H1 (cell line): ENCODE results near the gene DDX11.

ENCODE experiments used
- EP300 ChIP-seq, 2 experiments: IDR thresholded peaks; 1 replicate in 1 of 2; 2 replicates in 1 of 2; pipeline ENCODE4 v1.6.1; 2011 to 2012; ENCODE audit warnings: low read depth in 2 of 2, low read length in 2 of 2, mild to moderate bottlenecking in 2 of 2, borderline replicate concordance in 1 of 2, inconsistent platforms in 1 of 2, moderate library complexity in 1 of 2
- RXRA ChIP-seq: IDR thresholded peaks from 2 replicates; pipeline ENCODE4 v1.6.1; 2011; ENCODE audit warnings: low read depth, mild to moderate bottlenecking, low read length, moderate library complexity; ENCODE audit not compliant: insufficient read depth
- SIX5 ChIP-seq: IDR thresholded peaks from 2 replicates; pipeline ENCODE4 v1.6.1; 2011; ENCODE audit warnings: mild to moderate bottlenecking, low read depth, low read length
- TF ChIP-seq, protein P1 (sequence below): IDR thresholded peaks from 2 replicates; pipeline ENCODE4 v1.6.1; 2011; ENCODE audit warnings: low read length, improper control_type of control experiment

DNA sequence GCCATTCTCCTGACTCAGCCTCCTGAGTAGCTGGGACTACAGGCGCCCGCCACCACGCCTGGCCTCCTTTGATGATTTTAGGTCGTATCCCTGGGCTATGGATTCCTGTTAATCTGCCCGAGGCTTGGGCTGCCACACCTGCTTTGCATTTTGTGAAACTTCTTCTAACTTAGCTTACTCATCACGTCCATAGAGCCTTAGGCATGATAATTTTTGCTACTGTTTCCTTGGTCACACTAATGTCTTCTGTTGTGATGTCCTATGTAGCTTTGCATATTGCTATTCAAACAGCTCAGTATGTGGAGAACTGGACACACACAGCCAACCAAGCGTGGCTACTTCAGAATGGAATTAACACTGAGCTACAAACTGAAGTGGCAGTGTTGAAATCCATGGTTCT is 47.5 kb upstream of the DDX11 start:
- TF ChIP-seq RXRA (no peak), SIX5 (no peak), EP300 (IDR thresholded peaks at IDR 0.05; ENCODE audit: borderline replicate concordance in 1 of 2, low read depth in 2 of 2, low read length in 2 of 2) (no peak)
- TF ChIP-seq, protein P1, sequence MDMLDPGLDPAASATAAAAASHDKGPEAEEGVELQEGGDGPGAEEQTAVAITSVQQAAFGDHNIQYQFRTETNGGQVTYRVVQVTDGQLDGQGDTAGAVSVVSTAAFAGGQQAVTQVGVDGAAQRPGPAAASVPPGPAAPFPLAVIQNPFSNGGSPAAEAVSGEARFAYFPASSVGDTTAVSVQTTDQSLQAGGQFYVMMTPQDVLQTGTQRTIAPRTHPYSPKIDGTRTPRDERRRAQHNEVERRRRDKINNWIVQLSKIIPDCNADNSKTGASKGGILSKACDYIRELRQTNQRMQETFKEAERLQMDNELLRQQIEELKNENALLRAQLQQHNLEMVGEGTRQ: no peak
